IMR-90 (cell line): Measurements from ENCODE around the gene RRP15.

ENCODE experiments used
- BHLHE40 ChIP-seq: fragments of 150-350 bp; IDR thresholded peaks from 2 replicates; pipeline ENCODE4 v1.6.1; 2016; ENCODE audit warnings: mild to moderate bottlenecking, low read depth, low read length
- CEBPB ChIP-seq: IDR thresholded peaks from 2 replicates; pipeline ENCODE4 v1.6.1; 2012; ENCODE audit warnings: low read depth, low read length, improper control_type of control experiment
- CHD1 ChIP-seq: IDR thresholded peaks from 2 replicates; pipeline ENCODE4 v1.6.1; 2012; ENCODE audit warnings: low read depth, low read length, improper control_type of control experiment
- POLR2A ChIP-seq: IDR thresholded peaks from 2 replicates; pipeline ENCODE4 v1.6.1; 2012; ENCODE audit warnings: mild to moderate bottlenecking, low read depth, low read length
- RFX5 ChIP-seq: IDR thresholded peaks from 2 replicates; pipeline ENCODE4 v1.8.0; 2012; ENCODE audit warnings: low read depth, mild to moderate bottlenecking, low read length, moderate library complexity
- TF ChIP-seq, protein P1 (sequence below): conservative IDR thresholded peaks from 2 replicates; pipeline ENCODE4 v1.5.1; 2012; ENCODE audit warnings: mild to moderate bottlenecking, low read depth, low read length, improper control_type of control experiment
- TF ChIP-seq, protein P2 (sequence below): fragments of 150-350 bp; IDR thresholded peaks from 2 replicates; pipeline ENCODE4 v1.6.1; 2017; ENCODE audit warnings: mild to moderate bottlenecking, antibody characterized with exemption, low read length, low read depth
- TF ChIP-seq, protein P3 (sequence below): fragments of 150-350 bp; IDR thresholded peaks from 2 replicates; pipeline ENCODE4 v1.6.1; 2016; ENCODE audit warnings: low read depth, mild to moderate bottlenecking, low read length, moderate library complexity, borderline replicate concordance

DNA sequence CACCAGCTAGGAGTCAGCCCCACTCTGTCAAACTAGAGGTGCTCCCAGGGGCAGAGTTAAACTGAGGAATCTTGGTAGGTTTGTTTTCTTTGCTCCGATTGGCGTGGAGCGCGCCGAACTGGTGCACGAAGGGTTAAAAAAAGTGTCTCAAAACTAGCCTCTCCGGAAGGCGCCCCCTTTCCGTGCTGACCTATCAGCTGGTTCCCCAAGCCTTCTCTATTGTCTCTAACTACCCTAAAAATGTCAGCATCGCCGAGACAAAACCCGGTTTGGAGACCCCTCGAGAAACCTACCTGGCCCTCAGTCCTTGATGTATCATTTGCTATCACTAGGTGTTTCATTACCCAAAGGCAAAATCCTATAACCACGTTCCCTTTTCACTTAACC is 62.2 kb downstream of the RRP15 start:
- TF ChIP-seq, protein P1, sequence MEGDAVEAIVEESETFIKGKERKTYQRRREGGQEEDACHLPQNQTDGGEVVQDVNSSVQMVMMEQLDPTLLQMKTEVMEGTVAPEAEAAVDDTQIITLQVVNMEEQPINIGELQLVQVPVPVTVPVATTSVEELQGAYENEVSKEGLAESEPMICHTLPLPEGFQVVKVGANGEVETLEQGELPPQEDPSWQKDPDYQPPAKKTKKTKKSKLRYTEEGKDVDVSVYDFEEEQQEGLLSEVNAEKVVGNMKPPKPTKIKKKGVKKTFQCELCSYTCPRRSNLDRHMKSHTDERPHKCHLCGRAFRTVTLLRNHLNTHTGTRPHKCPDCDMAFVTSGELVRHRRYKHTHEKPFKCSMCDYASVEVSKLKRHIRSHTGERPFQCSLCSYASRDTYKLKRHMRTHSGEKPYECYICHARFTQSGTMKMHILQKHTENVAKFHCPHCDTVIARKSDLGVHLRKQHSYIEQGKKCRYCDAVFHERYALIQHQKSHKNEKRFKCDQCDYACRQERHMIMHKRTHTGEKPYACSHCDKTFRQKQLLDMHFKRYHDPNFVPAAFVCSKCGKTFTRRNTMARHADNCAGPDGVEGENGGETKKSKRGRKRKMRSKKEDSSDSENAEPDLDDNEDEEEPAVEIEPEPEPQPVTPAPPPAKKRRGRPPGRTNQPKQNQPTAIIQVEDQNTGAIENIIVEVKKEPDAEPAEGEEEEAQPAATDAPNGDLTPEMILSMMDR: no peak
- TF ChIP-seq CHD1 (no peak), RFX5 (no peak), POLR2A (0 out of 2 replicates have a peak, but pooled peaks have one; percentile 5), BHLHE40 (no peak), CEBPB (no peak)
- TF ChIP-seq, protein P2, sequence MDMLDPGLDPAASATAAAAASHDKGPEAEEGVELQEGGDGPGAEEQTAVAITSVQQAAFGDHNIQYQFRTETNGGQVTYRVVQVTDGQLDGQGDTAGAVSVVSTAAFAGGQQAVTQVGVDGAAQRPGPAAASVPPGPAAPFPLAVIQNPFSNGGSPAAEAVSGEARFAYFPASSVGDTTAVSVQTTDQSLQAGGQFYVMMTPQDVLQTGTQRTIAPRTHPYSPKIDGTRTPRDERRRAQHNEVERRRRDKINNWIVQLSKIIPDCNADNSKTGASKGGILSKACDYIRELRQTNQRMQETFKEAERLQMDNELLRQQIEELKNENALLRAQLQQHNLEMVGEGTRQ: no peak
- TF ChIP-seq, protein P3, sequence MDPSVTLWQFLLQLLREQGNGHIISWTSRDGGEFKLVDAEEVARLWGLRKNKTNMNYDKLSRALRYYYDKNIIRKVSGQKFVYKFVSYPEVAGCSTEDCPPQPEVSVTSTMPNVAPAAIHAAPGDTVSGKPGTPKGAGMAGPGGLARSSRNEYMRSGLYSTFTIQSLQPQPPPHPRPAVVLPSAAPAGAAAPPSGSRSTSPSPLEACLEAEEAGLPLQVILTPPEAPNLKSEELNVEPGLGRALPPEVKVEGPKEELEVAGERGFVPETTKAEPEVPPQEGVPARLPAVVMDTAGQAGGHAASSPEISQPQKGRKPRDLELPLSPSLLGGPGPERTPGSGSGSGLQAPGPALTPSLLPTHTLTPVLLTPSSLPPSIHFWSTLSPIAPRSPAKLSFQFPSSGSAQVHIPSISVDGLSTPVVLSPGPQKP: no peak
